RWPE2 (cell line): ENCODE data around the gene LSMEM2.
A peak's percentile ranks its signal among the peaks of the same experiment; 100 is the strongest.

ENCODE experiments used
- ATAC-seq: fragments of 200-7000 bp; cut with Tn5 transposase; 3 replicates; pipeline ENCODE4 v1.9.1; 2021; ENCODE audit warnings: low read depth
- DNase-seq: peaks from one replicate; pipeline ENCODE4 v3.0.0-alpha.2; 2020; ENCODE audit warnings: low spot score
- H3K27ac ChIP-seq: fragments of 450-650 bp; 2 replicates; pipeline ENCODE4 v1.5.1; 2017; ENCODE audit warnings: mild to moderate bottlenecking; ENCODE audit not compliant: poor library complexity, severe bottlenecking
- H3K27me3 ChIP-seq: fragments of 250-450 bp; sonication (Bioruptor Pico); 2 replicates; pipeline ENCODE4 v1.5.1; 2021; ENCODE audit warnings: mild to moderate bottlenecking, moderate library complexity; ENCODE audit not compliant: insufficient read depth, poor library complexity, severe bottlenecking
- H3K36me3 ChIP-seq: fragments of 250-450 bp; sonication (Bioruptor Pico); 2 replicates; pipeline ENCODE4 v1.5.1; 2020; ENCODE audit warnings: low read depth, mild to moderate bottlenecking, moderate library complexity
- H3K4me1 ChIP-seq: fragments of 250-450 bp; sonication (Bioruptor Pico); 2 replicates; pipeline ENCODE4 v1.5.1; 2021; ENCODE audit warnings: mild to moderate bottlenecking, moderate library complexity; ENCODE audit not compliant: insufficient read depth, poor library complexity, severe bottlenecking
- H3K4me3 ChIP-seq: fragments of 250-450 bp; sonication (Bioruptor Pico); 2 replicates; pipeline ENCODE4 v1.5.1; 2021; ENCODE audit warnings: mild to moderate bottlenecking, moderate library complexity; ENCODE audit not compliant: severe bottlenecking
- H3K9me3 ChIP-seq: fragments of 250-450 bp; sonication (Bioruptor Pico); 2 replicates; pipeline ENCODE4 v1.5.1; 2021; ENCODE audit warnings: mild to moderate bottlenecking, moderate library complexity; ENCODE audit not compliant: severe bottlenecking
- TF ChIP-seq, protein P1 (sequence below): fragments of 450-650 bp; IDR thresholded peaks from one replicate; pipeline ENCODE4 v1.5.1; 2017; ENCODE audit warnings: mild to moderate bottlenecking, moderate library complexity; ENCODE audit not compliant: poor library complexity, severe bottlenecking

LSMEM2 gene

DNA sequence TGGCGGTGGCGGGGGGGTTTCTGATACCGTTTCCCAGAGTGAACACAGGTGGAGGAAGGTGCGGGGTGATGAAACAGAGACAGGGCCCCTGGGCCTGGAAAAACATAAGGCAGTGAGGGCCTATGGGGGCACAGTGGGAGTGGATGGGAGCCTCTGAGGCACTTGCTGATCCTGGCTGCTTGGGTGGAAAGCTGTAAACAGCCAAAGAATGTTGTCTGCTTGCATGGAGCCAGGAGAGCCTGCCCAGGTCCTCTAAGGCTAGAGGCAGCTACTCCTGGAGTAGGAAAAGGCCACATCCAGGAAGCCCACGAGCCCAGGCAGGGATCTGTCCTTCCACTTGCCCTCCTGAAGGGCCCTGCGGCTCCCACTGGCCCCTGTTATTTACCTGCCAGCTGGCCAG lies 12.9 kb upstream of the LSMEM2 start:
- TF ChIP-seq, protein P1, sequence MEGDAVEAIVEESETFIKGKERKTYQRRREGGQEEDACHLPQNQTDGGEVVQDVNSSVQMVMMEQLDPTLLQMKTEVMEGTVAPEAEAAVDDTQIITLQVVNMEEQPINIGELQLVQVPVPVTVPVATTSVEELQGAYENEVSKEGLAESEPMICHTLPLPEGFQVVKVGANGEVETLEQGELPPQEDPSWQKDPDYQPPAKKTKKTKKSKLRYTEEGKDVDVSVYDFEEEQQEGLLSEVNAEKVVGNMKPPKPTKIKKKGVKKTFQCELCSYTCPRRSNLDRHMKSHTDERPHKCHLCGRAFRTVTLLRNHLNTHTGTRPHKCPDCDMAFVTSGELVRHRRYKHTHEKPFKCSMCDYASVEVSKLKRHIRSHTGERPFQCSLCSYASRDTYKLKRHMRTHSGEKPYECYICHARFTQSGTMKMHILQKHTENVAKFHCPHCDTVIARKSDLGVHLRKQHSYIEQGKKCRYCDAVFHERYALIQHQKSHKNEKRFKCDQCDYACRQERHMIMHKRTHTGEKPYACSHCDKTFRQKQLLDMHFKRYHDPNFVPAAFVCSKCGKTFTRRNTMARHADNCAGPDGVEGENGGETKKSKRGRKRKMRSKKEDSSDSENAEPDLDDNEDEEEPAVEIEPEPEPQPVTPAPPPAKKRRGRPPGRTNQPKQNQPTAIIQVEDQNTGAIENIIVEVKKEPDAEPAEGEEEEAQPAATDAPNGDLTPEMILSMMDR: no peak
- Histone ChIP-seq H3K36me3 (peaks cover 3% of the 10 kb centered on the region; the same call in 1 of the 2 replicates), H3K4me1 (peaks cover 39% of the 10 kb centered on the region), H3K9me3 (no peaks in the 10 kb centered on the region), H3K27ac (peak overlapping the region; percentile 93), H3K4me3 (no peak overlapping the region), H3K27me3 (no peaks in the 10 kb centered on the region)
- ATAC-seq (no peak), DNase-seq (no peak)

DNA sequence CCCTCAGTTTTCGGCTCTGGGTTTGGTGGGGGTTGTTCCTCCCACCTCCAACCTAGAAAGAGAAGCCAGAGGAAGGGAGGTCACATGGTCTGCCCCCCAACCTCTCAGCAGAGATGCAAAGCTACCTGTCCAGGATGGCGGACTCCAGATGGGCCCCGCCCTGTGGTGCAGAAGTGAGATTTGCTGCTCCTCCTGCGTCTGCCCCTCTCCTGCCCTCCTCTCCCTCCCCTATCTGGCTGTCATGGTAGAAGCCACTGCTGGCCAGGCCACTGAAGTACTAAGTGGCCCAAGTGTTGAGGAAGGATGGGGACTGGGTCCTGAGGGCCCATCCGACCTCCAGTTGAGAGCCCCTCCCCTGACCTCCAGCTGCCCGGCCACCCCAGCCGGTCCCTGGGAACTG lies 12.1 kb upstream of the LSMEM2 start:
- TF ChIP-seq, protein P1: no peak
- H3K36me3 ChIP-seq: peaks cover 10% of the 10 kb centered on the region
- peak overlapping the region; percentile 93 for H3K27ac ChIP-seq
- no peaks in the 10 kb centered on the region for H3K27me3 ChIP-seq
- H3K4me3 ChIP-seq: peak overlapping the region; percentile 18
- no peaks in the 10 kb centered on the region for H3K9me3 ChIP-seq
- ATAC-seq (no peak), DNase-seq (peak; percentile 40)
- H3K4me1 ChIP-seq: peaks cover 43% of the 10 kb centered on the region

DNA sequence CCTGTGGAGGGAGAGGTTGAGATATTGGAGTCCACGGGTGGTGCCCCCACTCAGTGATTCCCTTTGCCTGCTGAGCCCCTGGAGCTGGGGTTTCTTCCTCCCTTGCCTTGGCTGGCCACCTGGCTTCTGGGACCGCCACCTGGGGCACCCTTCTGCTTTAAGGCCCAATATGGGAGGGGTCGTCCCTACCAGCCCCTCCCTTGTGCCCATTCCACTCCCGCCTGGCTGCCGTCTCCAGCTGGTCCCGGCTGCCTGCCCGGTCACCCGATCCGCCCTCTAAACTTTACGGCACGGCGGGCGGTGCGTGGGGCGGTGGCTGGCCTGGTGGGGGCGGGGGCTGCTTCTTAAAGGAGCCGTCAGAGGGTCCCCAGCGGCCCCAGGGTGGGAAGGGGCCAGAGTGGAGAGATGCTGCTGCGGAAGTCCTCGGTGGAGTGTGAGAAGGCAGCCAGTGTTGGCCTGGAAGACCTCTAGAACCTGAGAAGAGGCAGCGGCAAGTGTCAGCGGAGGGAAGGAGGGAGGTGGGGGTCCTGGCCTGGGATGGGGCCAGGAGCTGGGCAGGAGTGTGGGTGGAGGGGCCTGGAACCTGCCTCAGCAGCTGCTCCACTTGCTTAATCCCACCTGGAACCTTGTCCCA lies 11.5 kb upstream of the LSMEM2 start:
- peaks cover 12% of the 10 kb centered on the region for H3K36me3 ChIP-seq
- DNase-seq (peak; percentile 55), ATAC-seq (no peak)
- peak overlapping the region; percentile 18 for H3K4me3 ChIP-seq
- peaks cover 43% of the 10 kb centered on the region for H3K4me1 ChIP-seq
- H3K27ac ChIP-seq: peak overlapping the region; percentile 93
- TF ChIP-seq, protein P1: no peak
- H3K9me3 ChIP-seq: no peaks in the 10 kb centered on the region
- H3K27me3 ChIP-seq: no peaks in the 10 kb centered on the region

DNA sequence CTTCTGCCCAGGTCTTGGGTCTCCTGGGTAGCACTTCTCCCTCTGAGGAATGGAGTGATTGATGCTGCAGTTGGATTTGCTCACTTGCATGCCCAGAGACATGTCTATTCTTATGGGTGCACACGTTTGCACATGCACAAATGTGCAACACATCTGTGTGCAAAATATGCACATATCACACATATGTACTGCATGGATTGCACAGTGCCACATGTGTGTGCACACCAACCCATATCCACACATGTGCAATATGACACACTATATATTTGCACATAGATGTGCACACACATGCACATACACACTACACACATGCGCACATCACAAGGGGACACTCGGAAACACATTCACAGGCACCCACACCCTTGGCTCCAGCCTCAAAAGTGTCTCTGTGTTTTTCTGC lies 10.6 kb upstream of the LSMEM2 start:
- no peak for ATAC-seq
- DNase-seq: no peak
- H3K4me3 ChIP-seq: no peak overlapping the region
- no peaks in the 10 kb centered on the region for H3K9me3 ChIP-seq
- peak overlapping the region; percentile 93 for H3K27ac ChIP-seq
- H3K4me1 ChIP-seq: peaks cover 43% of the 10 kb centered on the region
- no peaks in the 10 kb centered on the region for H3K27me3 ChIP-seq
- peaks cover 15% of the 10 kb centered on the region for H3K36me3 ChIP-seq
- TF ChIP-seq, protein P1: no peak

DNA sequence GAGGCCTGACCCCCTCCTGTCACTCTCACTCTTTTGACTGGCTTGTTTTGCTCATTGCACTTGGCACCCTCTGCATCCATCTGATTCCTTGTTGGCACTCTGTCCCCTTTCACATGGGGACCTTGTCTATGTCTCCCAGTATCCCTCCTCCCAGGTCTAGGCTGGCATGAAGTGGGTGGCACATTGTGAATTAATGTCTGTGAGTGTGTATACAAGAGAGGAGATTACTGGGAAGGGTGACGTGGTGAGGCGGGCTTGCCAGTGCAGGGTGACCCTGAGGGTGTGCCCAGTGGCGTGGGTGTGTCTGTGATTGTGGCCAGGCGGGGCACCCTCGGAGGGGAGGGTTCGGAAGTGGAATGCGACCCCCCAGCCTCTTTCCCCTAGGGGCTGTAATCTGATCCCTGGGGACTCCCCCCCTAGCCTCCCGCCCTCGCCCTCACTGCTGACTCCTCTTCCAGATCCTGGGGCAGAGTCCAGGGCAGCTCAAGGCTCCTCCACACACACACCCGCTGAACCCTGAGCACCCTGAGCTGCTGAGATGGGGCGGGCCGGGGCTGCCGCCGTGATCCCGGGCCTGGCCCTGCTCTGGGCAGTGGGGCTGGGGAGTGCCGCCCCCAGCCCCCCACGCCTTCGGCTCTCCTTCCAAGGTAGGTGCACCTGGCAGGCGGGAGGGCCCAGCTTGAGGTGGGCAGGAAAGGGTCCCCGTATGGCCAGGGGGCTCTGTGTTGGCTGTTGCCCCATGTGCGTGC lies 10.0 kb upstream of the LSMEM2 start, which contains the start of gene SEMA3B:
TSS of gene SEMA3B (plus strand) at position 445 of the 749 bp plus-strand sequence. CDS start at position 539, 94 bp downstream.
- peak; percentile 92 for DNase-seq
- H3K4me1 ChIP-seq: peaks cover 43% of the 10 kb centered on the region
- H3K4me3 ChIP-seq: peak within 1 kb of the TSS; percentile 45
- no peaks in the 10 kb centered on the region for H3K9me3 ChIP-seq
- no peaks in the 10 kb centered on the region for H3K27me3 ChIP-seq
- ATAC-seq: peak; percentile 58
- TF ChIP-seq, protein P1: no peak
- H3K27ac ChIP-seq: peak within 1 kb of the TSS; percentile 93
- peaks cover 21% of the 10 kb centered on the region for H3K36me3 ChIP-seq
